Psoas muscle (tissue), 8 donors: ENCODE measurements around the gene KITLG. TPM values are rescaled to one million over a fixed set of nuclear protein-coding genes. Genes with fewer than 3 reads are reported as not detected.
A peak's percentile ranks its signal among the peaks of the same experiment; 100 is the strongest.

Experiments
- ATAC-seq, 4 donors: fragments of 200-7000 bp; cut with Tn5 transposase; one replicate each; pipeline ENCODE4 v1.9.1; 2020; ENCODE audit warnings: moderate library complexity in 3 of 4, mild to moderate bottlenecking in 2 of 4
- DNase-seq, 2 donors: peaks; one replicate each; pipeline ENCODE4 v3.0.0-alpha.2; 2020
- H3K27ac ChIP-seq: fragments of 200-600 bp; one replicate; pipeline ENCODE4 v1.8.0; 2022
- H3K27me3 ChIP-seq, 3 donors: fragments of 200-600 bp in 1 of 3; one replicate each; pipeline versions ENCODE4 v1.6.1 to v1.8.0; 2013 to 2022; ENCODE audit warnings: low read length in 2 of 3, mild to moderate bottlenecking in 2 of 3, moderate library complexity in 1 of 3; ENCODE audit not compliant: insufficient read depth in 3 of 3
- H3K36me3 ChIP-seq, 2 donors: fragments of 200-600 bp in 1 of 2; one replicate each; pipeline versions ENCODE4 v1.6.1 to v1.8.0; 2013 to 2022; ENCODE audit warnings: low read depth in 1 of 2, mild to moderate bottlenecking in 1 of 2, moderate library complexity in 1 of 2; ENCODE audit not compliant: insufficient read depth in 1 of 2
- H3K4me1 ChIP-seq: fragments of 200-600 bp; one replicate; pipeline ENCODE4 v1.8.0; 2022
- H3K4me3 ChIP-seq: fragments of 200-600 bp; one replicate; pipeline ENCODE4 v1.8.0; 2022; ENCODE audit warnings: mild to moderate bottlenecking
- H3K9me3 ChIP-seq: fragments of 200-600 bp; one replicate; pipeline ENCODE4 v1.8.0; 2022
- CTCF ChIP-seq: fragments of 200-600 bp; IDR thresholded peaks from one replicate; pipeline ENCODE4 v1.8.0; 2022; ENCODE audit warnings: antibody characterized with exemption
- WGBS, 3 donors: extraction: QIAGEN DNeasy Blood & Tissue Kit; methylation state at CpG; one replicate each; pipeline versions ENCODE4 v1.1.6 to v1.1.7; 2013; 5-methylcytosine and 5-hydroxymethylcytosine counted together
- intact Hi-C, 2 donors: fragments of 100-400 bp; cut with DNase I; formaldehyde crosslinking; loops; one replicate each; pipeline versions ENCODE4 v1.11.0 to v1.14.2; 2022
- polyA plus RNA-seq, 3 donors: library from polyadenylated mRNA; stranded (reverse); fragments of 200-250 nt; gene quantifications; one replicate each; pipeline ENCODE4 v1.2.3, GENCODE V29; 2013
- total RNA-seq, 4 donors: library from RNA; stranded (reverse); fragmentation: NEBNext Ultra II Directional in 2 of 4; extraction: Animal tissue kit (Norgen Biotek cat#: 25700) in 2 of 4; gene quantifications; one replicate each; pipeline versions ENCODE4 v1.2.1 to v1.2.4, GENCODE V29; 2021 to 2023
- donor health status: healthy with polysubstance abuse.
- donor health status: DM: no; HTN: no; CAD: no; lungs with moderate emphysema.
- donor health status: Bipolar disorder and iron deficiency.
- donor health status: healthy.
- donor health status: DM: yes; HTN: yes; CAD: no.
- donor health status: DM: no; HTN: no; CAD: no.
- donor health status: DM: no; HTN: no; CAD: no.
- donor health status: DM: yes; HTN: yes; CAD: no.

The KITLG gene
- total and polyA plus RNA-seq, 7 donors: 1.5 to 11.5 (median 4.1) TPM

- H3K27me3 ChIP-seq: no peaks in the 10 kb centered on the region
- ATAC-seq (peak in 2 of 4 donors; percentile 43 to 63), DNase-seq (peak; percentile 11 to 43)
- intact Hi-C loops: loop anchor here in 1 of 2 donors (5.0 kb wide), 1 partner anchor 58 kb away; no protein-coding TSS in a partner anchor
- peak overlapping the region; percentile 72 for H3K27ac ChIP-seq
- peak overlapping the region; percentile 87 for H3K4me3 ChIP-seq
- H3K4me1 ChIP-seq: peaks cover 4% of the 10 kb centered on the region
- no peaks in the 10 kb centered on the region for H3K36me3 ChIP-seq
- peak; percentile 41 for TF ChIP-seq CTCF
- H3K9me3 ChIP-seq: no peaks in the 10 kb centered on the region
- WGBS, 3 donors: 2 to 4% (median 3%) methylated on average over 8 of the region's 8 CpGs
Measured at GRCh38 chr12:88579161-88579517, 1.1 kb downstream of the KITLG start.

GRCh38 chr12:88578276-88579160 lies 1.8 kb downstream of the KITLG start:
- H3K27me3 ChIP-seq: no peaks in the 10 kb centered on the region
- peak overlapping the region; percentile 87 for H3K4me3 ChIP-seq
- intact Hi-C loops: loop anchor here in 1 of 2 donors (5.0 kb wide), 1 partner anchor 59 kb away; no protein-coding TSS in a partner anchor
- ATAC-seq (peak in 1 of 4 donors; percentile 9), DNase-seq (no peak)
- no peak for TF ChIP-seq CTCF
- H3K36me3 ChIP-seq: no peaks in the 10 kb centered on the region
- H3K27ac ChIP-seq: peak overlapping the region; percentile 23
- H3K9me3 ChIP-seq: no peaks in the 10 kb centered on the region
- 36 to 37% (median 37%) methylated on average over 12 of the region's 12 CpGs for WGBS, 3 donors
- H3K4me1 ChIP-seq: peaks cover 4% of the 10 kb centered on the region

GRCh38 chr12:88577537-88577936 lies 2.7 kb downstream of the KITLG start:
- intact Hi-C loops: loop anchor here in 1 of 2 donors (5.0 kb wide), 1 partner anchor 60 kb away; no protein-coding TSS in a partner anchor
- 45 to 59% (median 53%) methylated on average over 1 of the region's 1 CpG for WGBS, 3 donors
- ATAC-seq (no peak), DNase-seq (no peak)
- H3K27ac ChIP-seq: no peak overlapping the region
- H3K4me1 ChIP-seq: peaks cover 4% of the 10 kb centered on the region
- no peaks in the 10 kb centered on the region for H3K36me3 ChIP-seq
- H3K27me3 ChIP-seq: no peaks in the 10 kb centered on the region
- no peak for TF ChIP-seq CTCF
- peak overlapping the region; percentile 87 for H3K4me3 ChIP-seq
- H3K9me3 ChIP-seq: no peaks in the 10 kb centered on the region

GRCh38 chr12:88576866-88577265 lies 3.4 kb downstream of the KITLG start:
- intact Hi-C loops: loop anchor here in 1 of 2 donors (5.0 kb wide), 1 partner anchor 60 kb away; no protein-coding TSS in a partner anchor
- DNase-seq: no peak
- no peak for TF ChIP-seq CTCF
- Histone ChIP-seq H3K4me1 (peaks cover 4% of the 10 kb centered on the region), H3K36me3 (no peaks in the 10 kb centered on the region), H3K4me3 (peak overlapping the region; percentile 87), H3K27ac (no peak overlapping the region), H3K27me3 (no peaks in the 10 kb centered on the region), H3K9me3 (no peaks in the 10 kb centered on the region)
- no peak for ATAC-seq
- 80 to 86% (median 80%) methylated on average over 1 of the region's 1 CpG for WGBS, 3 donors
